GM10266 (cell line): ENCODE results near the gene LYSMD2.
A peak's percentile ranks its signal among the peaks of the same experiment; 100 is the strongest.
"Not testable (repeated sequence)": the region's sequence is repeated elsewhere in the genome, so short reads cannot be mapped to it uniquely, and the experiment has no call there.

Experiments
- DNase-seq: peaks from one replicate; pipeline ENCODE4 v3.0.0; 2012; ENCODE audit errors: extremely low spot score
- TF ChIP-seq, protein P1 (sequence below): IDR thresholded peaks from 2 replicates; pipeline ENCODE4 v1.5.1; 2012; ENCODE audit warnings: mild to moderate bottlenecking, low read depth; ENCODE audit not compliant: control insufficient read depth, insufficient read depth; ENCODE audit errors: missing control alignments

LYSMD2 gene, protein sequence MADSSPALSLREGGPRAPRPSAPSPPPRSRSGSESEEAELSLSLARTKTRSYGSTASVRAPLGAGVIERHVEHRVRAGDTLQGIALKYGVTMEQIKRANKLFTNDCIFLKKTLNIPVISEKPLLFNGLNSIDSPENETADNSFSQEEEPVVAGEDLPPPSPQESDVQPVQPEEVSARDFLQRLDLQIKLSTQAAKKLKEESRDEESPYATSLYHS

DNA sequence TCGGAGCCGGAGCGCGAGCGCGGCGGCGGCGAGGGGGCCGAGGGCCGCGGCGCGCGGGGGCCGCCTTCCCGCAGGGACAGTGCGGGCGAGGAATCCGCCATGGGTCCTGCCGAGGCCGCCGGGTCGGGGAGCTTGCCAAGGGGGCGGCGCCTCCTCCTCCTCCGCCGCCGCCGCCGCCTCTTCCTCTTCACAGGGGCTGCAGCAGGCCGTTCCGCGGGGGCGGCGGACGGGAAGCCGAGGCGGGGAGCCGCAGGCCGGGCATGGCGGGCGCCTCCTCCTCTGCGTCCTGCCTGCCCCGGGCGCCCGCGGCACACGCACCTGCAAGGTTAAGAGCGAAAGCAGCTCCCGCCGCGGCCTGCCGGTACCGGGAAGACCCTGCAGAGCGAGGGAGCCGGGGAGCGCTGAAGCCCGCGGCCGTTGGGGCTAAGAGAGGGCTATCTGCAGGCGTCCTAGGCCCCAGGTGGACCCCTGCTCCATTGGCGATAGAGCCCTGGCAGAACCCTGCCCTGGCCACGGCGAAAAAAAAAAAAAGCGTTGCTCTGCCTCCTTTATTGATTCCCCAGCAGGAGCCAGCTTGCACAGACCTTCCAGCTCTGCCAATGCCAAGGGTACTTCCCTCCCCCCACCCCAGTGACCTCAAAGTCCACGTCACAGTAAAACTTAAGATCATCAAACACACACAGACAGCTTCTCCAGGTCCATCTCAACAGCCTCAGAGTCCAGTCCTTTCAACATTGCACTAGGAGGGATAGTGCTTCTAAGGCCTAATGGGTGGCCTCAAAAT is at the start of gene LYSMD2:
Gene LYSMD2 (minus strand): TSS at position 134 of the 784 bp plus-strand sequence. CDS start 33 bp downstream, at position 101.
- TF ChIP-seq, protein P1, sequence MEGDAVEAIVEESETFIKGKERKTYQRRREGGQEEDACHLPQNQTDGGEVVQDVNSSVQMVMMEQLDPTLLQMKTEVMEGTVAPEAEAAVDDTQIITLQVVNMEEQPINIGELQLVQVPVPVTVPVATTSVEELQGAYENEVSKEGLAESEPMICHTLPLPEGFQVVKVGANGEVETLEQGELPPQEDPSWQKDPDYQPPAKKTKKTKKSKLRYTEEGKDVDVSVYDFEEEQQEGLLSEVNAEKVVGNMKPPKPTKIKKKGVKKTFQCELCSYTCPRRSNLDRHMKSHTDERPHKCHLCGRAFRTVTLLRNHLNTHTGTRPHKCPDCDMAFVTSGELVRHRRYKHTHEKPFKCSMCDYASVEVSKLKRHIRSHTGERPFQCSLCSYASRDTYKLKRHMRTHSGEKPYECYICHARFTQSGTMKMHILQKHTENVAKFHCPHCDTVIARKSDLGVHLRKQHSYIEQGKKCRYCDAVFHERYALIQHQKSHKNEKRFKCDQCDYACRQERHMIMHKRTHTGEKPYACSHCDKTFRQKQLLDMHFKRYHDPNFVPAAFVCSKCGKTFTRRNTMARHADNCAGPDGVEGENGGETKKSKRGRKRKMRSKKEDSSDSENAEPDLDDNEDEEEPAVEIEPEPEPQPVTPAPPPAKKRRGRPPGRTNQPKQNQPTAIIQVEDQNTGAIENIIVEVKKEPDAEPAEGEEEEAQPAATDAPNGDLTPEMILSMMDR: no peak
- DNase-seq: peak; percentile 77

DNA sequence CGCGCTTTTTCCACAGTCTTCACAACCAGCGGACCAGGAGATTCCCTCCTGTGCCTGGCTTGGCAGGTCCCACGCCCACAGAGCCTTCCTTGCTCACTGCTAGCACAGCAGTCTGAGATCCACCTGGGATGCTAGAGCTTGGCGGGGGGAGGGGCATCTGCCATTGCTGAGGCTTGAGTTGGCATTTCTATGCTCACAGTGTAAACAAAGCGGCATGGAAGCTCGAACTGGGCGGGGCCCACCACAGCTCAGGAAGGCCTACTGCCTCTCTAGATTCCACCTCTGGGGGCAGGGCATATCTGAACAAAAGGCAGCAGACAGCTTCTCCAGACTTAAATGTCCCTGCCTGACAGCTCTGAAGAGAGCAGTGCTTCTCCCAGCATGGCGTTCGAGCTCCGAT is 49.7 kb upstream of the LYSMD2 start:
- DNase-seq: not testable (repeated sequence)

DNA sequence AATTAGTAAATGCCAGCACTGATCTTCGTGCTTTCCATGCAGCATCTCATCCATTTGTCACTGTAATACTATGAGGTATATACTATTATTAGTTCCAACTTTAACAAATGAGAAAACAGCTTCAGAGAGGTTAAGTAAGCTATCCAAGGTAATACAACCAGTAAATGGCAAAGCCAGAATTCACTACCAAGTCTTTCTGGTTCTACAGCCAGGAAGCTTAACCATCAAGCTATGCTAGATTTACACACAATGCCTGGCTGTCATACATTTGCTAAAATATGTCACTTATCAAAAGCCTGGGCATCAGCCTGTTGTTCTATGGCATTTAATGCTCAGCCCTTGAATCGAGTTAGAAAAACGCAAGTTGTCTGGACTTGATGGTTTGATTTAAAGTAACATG is 46.5 kb upstream of the LYSMD2 start:
- DNase-seq: no peak
- TF ChIP-seq, protein P1: no peak

DNA sequence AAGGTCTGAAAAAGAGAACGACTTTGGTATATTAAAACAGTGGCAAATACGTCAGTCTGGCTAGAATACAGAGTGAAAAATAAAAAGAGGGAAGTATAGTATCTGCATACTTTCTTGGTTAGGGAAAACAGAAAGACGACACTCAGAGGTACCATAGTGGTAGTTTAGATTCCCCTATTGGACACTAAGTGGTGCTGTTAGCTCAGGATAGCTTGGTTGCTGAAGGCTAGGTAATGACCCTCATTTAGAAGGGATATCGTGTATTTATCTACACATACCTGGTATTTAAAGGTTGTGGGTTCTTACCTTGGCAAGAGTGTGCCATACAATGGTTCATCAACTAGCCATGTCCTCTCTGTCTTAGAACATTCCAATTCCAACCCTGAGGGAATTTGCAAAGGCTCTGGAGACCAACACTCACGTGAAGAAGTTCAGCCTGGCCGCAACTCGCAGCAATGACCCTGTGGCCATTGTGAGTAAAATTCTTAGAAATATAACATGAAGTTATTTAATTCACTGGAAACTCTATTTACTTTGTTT is 45.0 kb upstream of the LYSMD2 start:
- DNase-seq: no peak
- TF ChIP-seq, protein P1: no peak

DNA sequence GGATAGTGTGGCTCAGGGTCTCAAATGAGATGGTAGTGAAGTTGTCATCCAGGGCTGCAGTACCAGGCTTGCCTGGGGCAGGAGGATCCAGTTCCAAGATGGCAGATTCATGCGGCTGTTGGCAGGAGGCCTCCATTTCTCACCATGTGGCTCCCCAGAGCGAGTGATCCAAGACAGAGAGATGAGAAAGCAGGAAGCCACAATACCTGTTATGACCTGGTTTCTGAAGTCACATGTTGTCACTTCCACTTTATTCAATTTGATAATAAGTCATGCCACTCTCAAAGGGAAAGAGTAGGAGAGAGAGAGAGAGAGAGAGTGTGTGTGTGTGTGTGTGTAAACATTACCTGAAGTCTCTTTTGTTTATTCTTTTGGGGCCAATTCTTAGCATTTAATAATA is 44.1 kb upstream of the LYSMD2 start:
- TF ChIP-seq, protein P1: no peak
- no peak for DNase-seq

DNA sequence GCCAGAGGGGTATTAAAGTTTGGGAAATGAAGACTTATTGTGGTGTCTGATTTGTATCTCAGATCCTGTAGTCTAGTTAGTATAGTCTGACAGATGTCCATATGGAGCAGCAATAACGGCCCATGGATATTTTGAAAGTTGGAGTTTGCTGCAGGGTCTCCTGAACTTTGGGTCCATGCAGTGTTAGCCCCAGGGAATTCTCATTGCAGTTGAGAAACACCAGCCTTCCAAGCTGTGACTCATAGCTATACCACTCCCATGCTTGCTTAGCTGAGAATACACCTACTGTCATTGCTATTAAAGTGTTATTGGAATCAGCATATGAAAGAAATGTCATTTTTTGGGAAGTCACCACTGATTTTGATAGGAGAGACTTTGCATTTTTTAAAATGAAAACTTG is 43.2 kb upstream of the LYSMD2 start:
- TF ChIP-seq, protein P1: no peak
- DNase-seq: no peak

DNA sequence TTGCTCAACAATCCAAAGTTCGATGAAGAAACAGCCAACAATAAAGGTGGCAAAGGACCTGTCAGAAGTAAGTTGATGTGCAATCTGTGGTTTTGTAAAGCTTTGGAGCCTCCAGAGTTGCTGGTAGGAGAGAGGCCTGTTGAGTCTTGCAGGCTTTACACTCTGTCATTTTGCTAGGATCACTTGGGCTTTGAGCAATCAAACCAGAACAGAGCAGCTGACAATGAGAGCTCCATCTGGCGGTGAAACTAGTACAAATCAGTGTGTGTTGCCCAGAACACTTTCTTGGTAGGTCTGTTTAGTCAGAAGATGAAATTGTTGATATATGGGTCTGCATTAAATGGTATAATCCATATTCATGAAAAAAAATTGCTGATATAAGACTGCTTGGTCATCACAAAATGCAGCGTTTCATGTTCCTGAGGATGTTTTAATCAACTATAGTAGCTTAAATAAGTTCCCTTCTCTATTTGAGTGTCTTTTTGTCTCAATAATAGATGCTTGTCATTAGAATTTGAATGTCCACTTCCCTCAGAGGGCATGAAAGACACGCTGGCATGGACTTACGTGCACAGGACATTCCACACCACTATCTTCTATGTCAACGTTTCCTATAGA is 39.6 kb upstream of the LYSMD2 start:
- TF ChIP-seq, protein P1: peak; percentile 80

More for the DNA sequence above, 39.6 kb upstream of the LYSMD2 start:
- peak; percentile 72 for DNase-seq
